MM.1S (cell line): ENCODE measurements around the gene ARHGAP12.

Experiments used
- DNase-seq: peaks from one replicate; pipeline ENCODE4 v3.0.0-alpha.2; 2015
- H2AFZ ChIP-seq: fragments of 300-600 bp; sonication (generic); 2 replicates; pipeline ENCODE4 v1.6.0; 2016; ENCODE audit warnings: antibody characterized with exemption, low read length
- H3F3A ChIP-seq: fragments of 300-600 bp; sonication (generic); 2 replicates; pipeline ENCODE4 v1.6.1; 2016; ENCODE audit warnings: mild to moderate bottlenecking, antibody characterized with exemption, low read length, moderate library complexity, mixed read lengths; ENCODE audit not compliant: insufficient read depth
- H3K27ac ChIP-seq: fragments of 300-600 bp; sonication (generic); 2 replicates; pipeline ENCODE4 v1.5.1; 2016; ENCODE audit warnings: mild to moderate bottlenecking, low read length
- H3K27me3 ChIP-seq: fragments of 300-600 bp; sonication (generic); replicated peaks from 2 replicates; pipeline ENCODE4 v1.6.0; 2016; ENCODE audit warnings: low read length; ENCODE audit not compliant: insufficient read depth
- H3K36me3 ChIP-seq: fragments of 300-600 bp; sonication (generic); replicated peaks from 2 replicates; pipeline ENCODE4 v1.6.1; 2016; ENCODE audit warnings: mild to moderate bottlenecking, low read length, mixed read lengths; ENCODE audit not compliant: insufficient read depth
- H3K4me1 ChIP-seq: fragments of 300-600 bp; sonication (generic); 2 replicates; pipeline ENCODE4 v1.6.1; 2016; ENCODE audit warnings: low read length, mixed read lengths
- H3K4me2 ChIP-seq: fragments of 300-600 bp; sonication (generic); 2 replicates; pipeline ENCODE4 v1.6.0; 2016; ENCODE audit warnings: low read depth, low read length
- H3K4me3 ChIP-seq: fragments of 300-600 bp; sonication (generic); 2 replicates; pipeline ENCODE4 v1.5.1; 2016; ENCODE audit warnings: low read length, mixed read lengths
- H3K79me2 ChIP-seq: fragments of 300-600 bp; sonication (generic); 2 replicates; pipeline ENCODE4 v1.6.1; 2016; ENCODE audit warnings: mixed run types, low read length, mixed read lengths
- H3K9ac ChIP-seq: fragments of 300-600 bp; sonication (generic); 2 replicates; pipeline ENCODE4 v1.6.1; 2016; ENCODE audit warnings: low read length, mixed read lengths
- H3K9me2 ChIP-seq: fragments of 300-600 bp; sonication (generic); replicated peaks from 2 replicates; pipeline ENCODE4 v1.6.1; 2016; ENCODE audit warnings: mild to moderate bottlenecking, low read length, mixed read lengths; ENCODE audit not compliant: insufficient read depth
- H3K9me3 ChIP-seq: fragments of 300-600 bp; sonication (generic); replicated peaks from 2 replicates; pipeline ENCODE4 v1.6.1; 2016; ENCODE audit warnings: mild to moderate bottlenecking, low read length, mixed read lengths; ENCODE audit not compliant: insufficient read depth
- H4K20me1 ChIP-seq: fragments of 300-600 bp; sonication (generic); 2 replicates; pipeline ENCODE4 v1.6.1; 2016; ENCODE audit warnings: mild to moderate bottlenecking, low read length, moderate library complexity, mixed read lengths; ENCODE audit not compliant: insufficient read depth
- EZH2 ChIP-seq: fragments of 300-600 bp; sonication (generic); optimal IDR thresholded peaks from 2 replicates; pipeline ENCODE3; 2017; ENCODE audit warnings: low read depth, mild to moderate bottlenecking, antibody characterized with exemption, low read length, mixed read lengths
- EZH2phosphoT487 ChIP-seq: fragments of 300-600 bp; sonication (generic); IDR thresholded peaks from 2 replicates; pipeline ENCODE4 v1.6.1; 2018; ENCODE audit warnings: antibody characterized with exemption, low read length
- TF ChIP-seq, protein P1 (sequence below): fragments of 300-600 bp; sonication (generic); IDR thresholded peaks from 2 replicates; pipeline ENCODE4 v1.5.1; 2016; ENCODE audit warnings: antibody characterized with exemption, low read length, mixed read lengths

ARHGAP12 gene

DNA sequence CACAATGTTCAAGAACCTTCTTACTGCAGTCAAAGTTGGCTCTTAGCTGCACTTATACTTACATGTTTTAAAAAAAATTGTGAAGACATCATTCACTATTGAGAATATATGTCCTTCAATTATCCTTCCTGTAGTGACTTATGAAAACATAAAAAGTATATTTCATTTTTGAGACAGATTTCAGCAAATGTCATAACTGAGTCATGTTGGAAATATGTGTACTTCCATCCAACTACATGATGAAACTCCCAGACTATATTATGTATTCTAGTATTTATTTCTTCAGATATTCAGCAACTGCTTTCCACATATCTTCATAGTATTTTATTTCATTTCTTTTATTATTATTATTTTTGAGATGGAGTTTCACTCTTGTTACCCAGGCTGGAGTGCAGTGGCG lies 160.2 kb downstream of the ARHGAP12 start:
- TF ChIP-seq EZH2 (no peak), EZH2phosphoT487 (no peak)
- TF ChIP-seq, protein P1, sequence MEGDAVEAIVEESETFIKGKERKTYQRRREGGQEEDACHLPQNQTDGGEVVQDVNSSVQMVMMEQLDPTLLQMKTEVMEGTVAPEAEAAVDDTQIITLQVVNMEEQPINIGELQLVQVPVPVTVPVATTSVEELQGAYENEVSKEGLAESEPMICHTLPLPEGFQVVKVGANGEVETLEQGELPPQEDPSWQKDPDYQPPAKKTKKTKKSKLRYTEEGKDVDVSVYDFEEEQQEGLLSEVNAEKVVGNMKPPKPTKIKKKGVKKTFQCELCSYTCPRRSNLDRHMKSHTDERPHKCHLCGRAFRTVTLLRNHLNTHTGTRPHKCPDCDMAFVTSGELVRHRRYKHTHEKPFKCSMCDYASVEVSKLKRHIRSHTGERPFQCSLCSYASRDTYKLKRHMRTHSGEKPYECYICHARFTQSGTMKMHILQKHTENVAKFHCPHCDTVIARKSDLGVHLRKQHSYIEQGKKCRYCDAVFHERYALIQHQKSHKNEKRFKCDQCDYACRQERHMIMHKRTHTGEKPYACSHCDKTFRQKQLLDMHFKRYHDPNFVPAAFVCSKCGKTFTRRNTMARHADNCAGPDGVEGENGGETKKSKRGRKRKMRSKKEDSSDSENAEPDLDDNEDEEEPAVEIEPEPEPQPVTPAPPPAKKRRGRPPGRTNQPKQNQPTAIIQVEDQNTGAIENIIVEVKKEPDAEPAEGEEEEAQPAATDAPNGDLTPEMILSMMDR = no peak
- no peaks in the 10 kb centered on the region for H3K9me2 ChIP-seq
- H3K79me2 ChIP-seq = no peaks in the 10 kb centered on the region
- H3F3A ChIP-seq = no peaks in the 10 kb centered on the region
- H3K9me3 ChIP-seq = no peaks in the 10 kb centered on the region
- H3K36me3 ChIP-seq = no peaks in the 10 kb centered on the region
- H3K4me1 ChIP-seq = no peaks in the 10 kb centered on the region
- no peak overlapping the region for H2AFZ ChIP-seq
- no peak overlapping the region for H3K9ac ChIP-seq
- no peak overlapping the region for H3K4me3 ChIP-seq
- H4K20me1 ChIP-seq = no peaks in the 10 kb centered on the region
- DNase-seq = no peak
- H3K27ac ChIP-seq = no peak overlapping the region
- no peaks in the 10 kb centered on the region for H3K27me3 ChIP-seq
- no peak overlapping the region for H3K4me2 ChIP-seq

DNA sequence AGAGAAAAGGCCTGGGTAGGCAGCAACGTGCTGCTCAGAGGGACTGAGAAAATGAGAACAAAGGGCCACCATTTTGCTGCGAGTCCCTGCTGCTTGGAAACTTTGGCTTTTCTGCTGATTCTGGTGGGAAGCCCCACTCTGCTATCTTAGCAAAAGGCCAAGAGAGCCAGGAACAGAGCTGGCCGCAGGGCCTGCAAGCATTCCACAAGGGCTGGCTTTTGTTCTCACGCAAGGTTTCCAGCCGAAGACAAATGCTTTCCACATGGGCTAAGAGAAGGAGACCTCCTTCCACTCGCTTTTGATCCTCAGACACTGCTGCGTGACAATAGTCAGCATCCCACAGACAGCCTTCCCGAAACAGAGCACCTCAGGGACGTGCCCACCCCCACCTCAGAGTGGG lies 163.1 kb downstream of the ARHGAP12 start:
- TF ChIP-seq EZH2 = no peak
- TF ChIP-seq, protein P1 = no peak
- TF ChIP-seq EZH2phosphoT487 = no peak
- Histone ChIP-seq H4K20me1 (no peaks in the 10 kb centered on the region), H3K79me2 (no peaks in the 10 kb centered on the region), H2AFZ (no peak overlapping the region), H3K9ac (no peak overlapping the region), H3K27me3 (no peaks in the 10 kb centered on the region), H3K4me3 (no peak overlapping the region), H3K4me1 (0 out of 2 replicates have a peak, but pooled peaks cover 4% of the 10 kb centered on the region), H3K36me3 (no peaks in the 10 kb centered on the region), H3K9me2 (no peaks in the 10 kb centered on the region), H3K9me3 (no peaks in the 10 kb centered on the region), H3K27ac (no peak overlapping the region), H3K4me2 (no peak overlapping the region), H3F3A (no peaks in the 10 kb centered on the region)
- DNase-seq = no peak

DNA sequence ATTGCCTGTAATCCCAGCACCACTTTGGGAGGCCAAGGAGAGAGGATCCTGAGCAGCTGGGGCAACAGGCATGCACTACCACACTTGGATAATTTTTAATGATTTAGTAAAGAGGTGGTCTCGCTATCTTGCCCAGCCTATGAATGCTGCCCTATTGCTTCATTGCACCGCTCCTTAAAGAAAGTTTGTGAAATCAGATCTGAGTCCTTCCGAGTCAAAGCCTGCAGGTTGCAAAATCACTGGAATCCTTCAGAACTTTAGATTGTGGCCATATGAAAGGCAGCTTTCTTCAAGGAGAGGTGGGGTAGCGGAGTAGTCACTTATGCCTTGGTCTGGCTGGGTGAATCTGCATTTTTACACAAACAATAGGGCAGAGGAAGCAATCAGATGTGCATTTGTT lies 166.3 kb downstream of the ARHGAP12 start:
- Histone ChIP-seq H3K79me2 (no peaks in the 10 kb centered on the region), H3K9me3 (no peaks in the 10 kb centered on the region), H4K20me1 (no peaks in the 10 kb centered on the region), H3K27me3 (no peaks in the 10 kb centered on the region), H3K9ac (no peak overlapping the region), H2AFZ (no peak overlapping the region), H3K4me3 (no peak overlapping the region), H3K4me1 (peaks cover 11% of the 10 kb centered on the region; the same call in 1 of the 2 replicates), H3K36me3 (no peaks in the 10 kb centered on the region), H3K27ac (no peak overlapping the region), H3K9me2 (no peaks in the 10 kb centered on the region), H3K4me2 (no peak overlapping the region), H3F3A (peaks cover 4% of the 10 kb centered on the region; the same call in 1 of the 2 replicates)
- DNase-seq = no peak
- no peak for TF ChIP-seq EZH2phosphoT487
- TF ChIP-seq EZH2 = no peak
- TF ChIP-seq, protein P1 = no peak
